HL-60 (cell line): Measurements from ENCODE around the gene WFS1.

ENCODE experiments used
- DNase-seq, 2 experiments: peaks; one replicate each; pipeline ENCODE4 v3.0.0-alpha.2; 2010 to 2020; ENCODE audit warnings: low read depth in 1 of 2, low spot score in 1 of 2
- H3K27ac ChIP-seq: fragments of 250-450 bp; sonication (Bioruptor Pico); replicated peaks from 2 replicates; pipeline ENCODE4 v1.5.1; 2020; ENCODE audit warnings: mild to moderate bottlenecking, moderate library complexity
- H3K27me3 ChIP-seq: fragments of 250-450 bp; sonication (Bioruptor Pico); 2 replicates; pipeline ENCODE4 v1.5.1; 2021; ENCODE audit warnings: mild to moderate bottlenecking, moderate library complexity; ENCODE audit not compliant: insufficient read depth, poor library complexity, severe bottlenecking
- H3K4me3 ChIP-seq: replicated peaks from 2 replicates; pipeline ENCODE4 v1.5.1; 2011; ENCODE audit warnings: mild to moderate bottlenecking, control low read depth, low read length; ENCODE audit not compliant: insufficient read depth
- GABPA ChIP-seq: IDR thresholded peaks from 2 replicates; pipeline ENCODE4 v1.6.1; 2012; ENCODE audit warnings: low read depth
- POLR2AphosphoS5 ChIP-seq: IDR thresholded peaks from 2 replicates; pipeline ENCODE4 v1.6.1; 2012; ENCODE audit warnings: low read depth
- SPI1 ChIP-seq: IDR thresholded peaks from 2 replicates; pipeline ENCODE4 v1.6.1; 2012; ENCODE audit warnings: low read depth, mild to moderate bottlenecking, borderline replicate concordance
- TF ChIP-seq, protein P1 (sequence below): IDR thresholded peaks from one replicate; pipeline ENCODE4 v1.5.1; 2011; ENCODE audit warnings: low read length, control low read depth, inconsistent platforms; ENCODE audit not compliant: insufficient read depth
- TF ChIP-seq, protein P2 (sequence below): IDR thresholded peaks from 2 replicates; pipeline ENCODE4 v1.6.1; 2012; ENCODE audit warnings: low read depth; ENCODE audit not compliant: insufficient replicate concordance

The WFS1 gene

DNA sequence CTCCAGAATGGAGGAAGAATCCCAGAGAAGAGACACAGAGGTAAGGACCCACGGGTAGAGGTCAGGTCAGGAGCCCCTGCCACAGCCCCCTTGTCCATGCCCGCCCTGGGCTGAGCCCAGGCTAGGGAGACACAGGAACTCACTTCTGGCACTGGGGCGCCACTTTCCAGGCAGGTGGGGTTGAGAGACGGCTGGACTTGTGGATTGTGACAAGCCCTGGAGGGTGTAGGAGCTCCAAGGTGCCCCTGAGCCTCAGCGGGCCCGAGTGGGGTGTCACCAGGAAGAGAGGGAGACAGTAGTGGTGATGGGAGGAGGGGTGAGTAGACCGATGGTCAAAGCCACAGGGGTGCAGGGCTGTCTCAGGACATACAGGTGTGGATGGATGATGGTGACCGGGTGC lies 58.9 kb downstream of the WFS1 start:
- H3K27ac ChIP-seq: no peak overlapping the region
- DNase-seq: no peak
- H3K27me3 ChIP-seq: peaks cover 15% of the 10 kb centered on the region
- no peak overlapping the region for H3K4me3 ChIP-seq
- TF ChIP-seq, protein P1, sequence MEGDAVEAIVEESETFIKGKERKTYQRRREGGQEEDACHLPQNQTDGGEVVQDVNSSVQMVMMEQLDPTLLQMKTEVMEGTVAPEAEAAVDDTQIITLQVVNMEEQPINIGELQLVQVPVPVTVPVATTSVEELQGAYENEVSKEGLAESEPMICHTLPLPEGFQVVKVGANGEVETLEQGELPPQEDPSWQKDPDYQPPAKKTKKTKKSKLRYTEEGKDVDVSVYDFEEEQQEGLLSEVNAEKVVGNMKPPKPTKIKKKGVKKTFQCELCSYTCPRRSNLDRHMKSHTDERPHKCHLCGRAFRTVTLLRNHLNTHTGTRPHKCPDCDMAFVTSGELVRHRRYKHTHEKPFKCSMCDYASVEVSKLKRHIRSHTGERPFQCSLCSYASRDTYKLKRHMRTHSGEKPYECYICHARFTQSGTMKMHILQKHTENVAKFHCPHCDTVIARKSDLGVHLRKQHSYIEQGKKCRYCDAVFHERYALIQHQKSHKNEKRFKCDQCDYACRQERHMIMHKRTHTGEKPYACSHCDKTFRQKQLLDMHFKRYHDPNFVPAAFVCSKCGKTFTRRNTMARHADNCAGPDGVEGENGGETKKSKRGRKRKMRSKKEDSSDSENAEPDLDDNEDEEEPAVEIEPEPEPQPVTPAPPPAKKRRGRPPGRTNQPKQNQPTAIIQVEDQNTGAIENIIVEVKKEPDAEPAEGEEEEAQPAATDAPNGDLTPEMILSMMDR: no peak
- TF ChIP-seq POLR2AphosphoS5 (no peak), SPI1 (no peak), GABPA (no peak)
- TF ChIP-seq, protein P2, sequence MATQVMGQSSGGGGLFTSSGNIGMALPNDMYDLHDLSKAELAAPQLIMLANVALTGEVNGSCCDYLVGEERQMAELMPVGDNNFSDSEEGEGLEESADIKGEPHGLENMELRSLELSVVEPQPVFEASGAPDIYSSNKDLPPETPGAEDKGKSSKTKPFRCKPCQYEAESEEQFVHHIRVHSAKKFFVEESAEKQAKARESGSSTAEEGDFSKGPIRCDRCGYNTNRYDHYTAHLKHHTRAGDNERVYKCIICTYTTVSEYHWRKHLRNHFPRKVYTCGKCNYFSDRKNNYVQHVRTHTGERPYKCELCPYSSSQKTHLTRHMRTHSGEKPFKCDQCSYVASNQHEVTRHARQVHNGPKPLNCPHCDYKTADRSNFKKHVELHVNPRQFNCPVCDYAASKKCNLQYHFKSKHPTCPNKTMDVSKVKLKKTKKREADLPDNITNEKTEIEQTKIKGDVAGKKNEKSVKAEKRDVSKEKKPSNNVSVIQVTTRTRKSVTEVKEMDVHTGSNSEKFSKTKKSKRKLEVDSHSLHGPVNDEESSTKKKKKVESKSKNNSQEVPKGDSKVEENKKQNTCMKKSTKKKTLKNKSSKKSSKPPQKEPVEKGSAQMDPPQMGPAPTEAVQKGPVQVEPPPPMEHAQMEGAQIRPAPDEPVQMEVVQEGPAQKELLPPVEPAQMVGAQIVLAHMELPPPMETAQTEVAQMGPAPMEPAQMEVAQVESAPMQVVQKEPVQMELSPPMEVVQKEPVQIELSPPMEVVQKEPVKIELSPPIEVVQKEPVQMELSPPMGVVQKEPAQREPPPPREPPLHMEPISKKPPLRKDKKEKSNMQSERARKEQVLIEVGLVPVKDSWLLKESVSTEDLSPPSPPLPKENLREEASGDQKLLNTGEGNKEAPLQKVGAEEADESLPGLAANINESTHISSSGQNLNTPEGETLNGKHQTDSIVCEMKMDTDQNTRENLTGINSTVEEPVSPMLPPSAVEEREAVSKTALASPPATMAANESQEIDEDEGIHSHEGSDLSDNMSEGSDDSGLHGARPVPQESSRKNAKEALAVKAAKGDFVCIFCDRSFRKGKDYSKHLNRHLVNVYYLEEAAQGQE: no peak

DNA sequence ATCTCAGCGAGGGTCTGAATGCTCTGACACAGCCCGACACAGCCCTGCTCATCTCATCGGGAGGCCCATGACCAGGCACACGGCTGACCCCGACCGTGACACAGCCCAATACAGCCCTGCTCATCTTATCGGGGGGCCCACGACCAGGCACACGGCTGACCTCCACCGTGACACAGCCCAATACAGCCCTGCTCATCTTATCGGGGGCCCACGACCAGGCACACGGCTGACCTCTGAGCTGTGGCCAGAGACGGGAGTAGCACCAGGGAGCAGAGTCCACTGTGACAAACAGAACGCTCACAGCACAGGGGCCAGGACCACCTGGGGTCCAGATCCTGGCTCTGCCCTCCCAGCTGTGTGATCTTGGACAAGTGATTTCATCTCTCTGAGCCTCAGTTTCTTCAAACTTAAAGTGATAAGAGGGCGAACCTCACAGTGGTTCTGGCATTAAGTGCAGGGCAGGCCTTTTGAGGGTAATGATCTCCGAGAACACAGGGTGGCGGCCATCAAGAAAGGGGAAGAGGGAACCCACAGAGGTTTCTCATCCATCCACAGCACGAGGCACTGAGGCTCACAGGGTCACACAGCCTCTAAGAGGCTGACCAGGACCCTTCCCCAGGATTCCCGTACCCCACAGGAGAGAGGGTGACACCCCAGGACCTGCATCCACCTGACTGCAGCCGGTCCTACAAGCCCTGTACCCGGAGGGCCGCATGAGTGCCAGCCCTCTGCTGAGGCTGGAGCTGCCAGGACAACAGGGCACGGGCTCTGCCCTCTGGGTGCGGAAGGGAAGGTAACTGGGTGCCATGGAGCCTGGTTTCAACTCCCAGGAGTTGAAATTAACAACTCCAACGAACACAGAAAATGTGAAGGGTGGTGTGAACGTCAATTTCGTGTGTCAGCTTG lies 60.1 kb downstream of the WFS1 start:
- no peak overlapping the region for H3K27ac ChIP-seq
- no peak for TF ChIP-seq POLR2AphosphoS5
- TF ChIP-seq, protein P1: no peak
- TF ChIP-seq SPI1: no peak
- no peak for TF ChIP-seq GABPA
- TF ChIP-seq, protein P2: no peak
- H3K4me3 ChIP-seq: no peak overlapping the region
- DNase-seq: no peak
- peaks cover 9% of the 10 kb centered on the region for H3K27me3 ChIP-seq

DNA sequence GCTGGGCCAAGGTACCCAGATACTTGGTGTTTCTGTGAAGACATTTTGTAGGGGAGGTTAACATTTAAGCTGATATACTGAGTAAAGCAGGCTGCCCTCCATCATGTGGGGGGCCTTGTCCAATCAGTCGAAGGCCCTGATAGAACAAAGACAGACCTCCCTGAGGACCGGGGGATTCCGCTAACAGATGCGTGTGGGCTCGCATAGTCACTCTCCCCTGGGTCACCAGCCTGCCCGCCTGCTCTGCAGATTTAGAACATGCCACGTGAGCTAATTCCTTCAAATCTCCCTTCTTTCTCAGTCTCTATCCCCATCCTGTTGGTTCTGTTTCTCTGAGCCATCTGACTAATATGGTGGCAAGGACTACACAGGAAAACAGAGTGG lies 60.7 kb downstream of the WFS1 start:
- H3K27me3 ChIP-seq: peaks cover 3% of the 10 kb centered on the region
- H3K4me3 ChIP-seq: no peak overlapping the region
- no peak for TF ChIP-seq GABPA
- no peak for TF ChIP-seq SPI1
- TF ChIP-seq, protein P2: no peak
- TF ChIP-seq, protein P1: no peak
- TF ChIP-seq POLR2AphosphoS5: no peak
- H3K27ac ChIP-seq: no peak overlapping the region
- no peak for DNase-seq
